Upper lobe of left lung (tissue), 6 donors: Measurements from ENCODE around the gene STAG3. TPM values are rescaled to one million over a fixed set of nuclear protein-coding genes. Genes with fewer than 3 reads are reported as not detected.

ENCODE experiments used
- ATAC-seq, 2 donors: fragments of 200-7000 bp; cut with Tn5 transposase; one replicate each; pipeline ENCODE4 v1.9.1; 2022; ENCODE audit warnings: mild to moderate bottlenecking in 2 of 2, moderate library complexity in 2 of 2; ENCODE audit not compliant: low FRiP score in 2 of 2
- DNase-seq, 2 donors: peaks; one replicate each; pipeline ENCODE4 v3.0.0-alpha.2; 2019 to 2020
- H3K27ac ChIP-seq, 4 donors: fragments of 200-600 bp; sonication (generic); one replicate each; pipeline ENCODE4 v1.5.1; 2016 to 2019
- H3K27me3 ChIP-seq, 4 donors: fragments of 200-600 bp; sonication (generic); one replicate each; pipeline ENCODE4 v1.5.1; 2017 to 2019
- H3K36me3 ChIP-seq, 4 donors: fragments of 200-600 bp; sonication (generic); one replicate each; pipeline ENCODE4 v1.5.1; 2016 to 2019
- H3K4me1 ChIP-seq, 4 donors: fragments of 200-600 bp; sonication (generic); one replicate each; pipeline ENCODE4 v1.5.1; 2018 to 2019
- H3K4me3 ChIP-seq, 4 donors: fragments of 200-600 bp; sonication (generic); one replicate each; pipeline ENCODE4 v1.5.1; 2017 to 2019; ENCODE audit warnings: mild to moderate bottlenecking in 2 of 4, moderate library complexity in 1 of 4
- H3K9me3 ChIP-seq, 4 donors: fragments of 200-600 bp; sonication (generic); one replicate each; pipeline ENCODE4 v1.5.1; 2018 to 2019
- CTCF ChIP-seq, 6 experiments: fragments of 450-650 bp in 4 of 6; fragments of 200-600 bp in 2 of 6; sonication (generic) in 2 of 6; IDR thresholded peaks; one replicate each; pipeline ENCODE4 v1.5.1; 2016 to 2019; ENCODE audit warnings: antibody characterized with exemption in 6 of 6
- EP300 ChIP-seq, 4 donors: sonication (generic); formaldehyde crosslinking; IDR thresholded peaks; one replicate each; pipeline ENCODE4 v1.5.1; 2017; ENCODE audit warnings: antibody characterized with exemption in 4 of 4, control low read depth in 2 of 4
- POLR2A ChIP-seq, 4 donors: fragments of 450-650 bp; IDR thresholded peaks; one replicate each; pipeline ENCODE4 v1.5.1; 2016 to 2017; ENCODE audit warnings: antibody characterized with exemption in 4 of 4, mild to moderate bottlenecking in 2 of 4
- POLR2AphosphoS5 ChIP-seq, 2 donors: sonication (generic); formaldehyde crosslinking; IDR thresholded peaks; one replicate each; pipeline ENCODE4 v1.5.1; 2017; ENCODE audit warnings: antibody characterized with exemption in 2 of 2
- WGBS, 2 donors: methylation state at CpG; one replicate each; pipeline ENCODE4 v1.1.5; 2017 to 2018; 5-methylcytosine and 5-hydroxymethylcytosine counted together
- total RNA-seq, 6 donors: library from RNA; depleted of rRNA in 4 of 6; stranded (reverse); fragments of >200 nt in 4 of 6; gene quantifications; one replicate each; pipeline versions ENCODE4 v1.1.0 to v1.2.1, GENCODE V29; 2016 to 2021
- donor health status: DM: no; HTN: no; CAD: no; lungs with moderate emphysema.
- donor health status: DM: no; HTN: yes; CAD: no; lungs with severe emphysema.

Gene STAG3
- total RNA-seq, 6 donors from 2014 or later: 1.5 to 5.2 (median 2.8) TPM; not detected in 1

- H3K27ac ChIP-seq: no peak overlapping the region
- H3K27me3 ChIP-seq: no peaks in the 10 kb centered on the region
- H3K4me1 ChIP-seq: peaks cover 0 to 5% (median 0%) of the 10 kb centered on the region in 4 donors
- DNase-seq: no peak
- H3K36me3 ChIP-seq: no peaks in the 10 kb centered on the region
- WGBS, 2 donors: 76 to 90% methylated on average over 8 to 9 of the region's 9 CpGs
- no peak overlapping the region for H3K4me3 ChIP-seq
- H3K9me3 ChIP-seq: no peaks in the 10 kb centered on the region
- ATAC-seq: no peak
- TF ChIP-seq EP300 (IDR thresholded peaks at IDR 0.05) (no peak), POLR2A (IDR thresholded peaks at IDR 0.05) (no peak), POLR2AphosphoS5 (IDR thresholded peaks at IDR 0.05) (no peak), CTCF (IDR thresholded peaks at IDR 0.05) (no peak)
These were observed 26.7 kb downstream of the STAG3 start for GRCh38 chr7:100204454-100204853.

- no peaks in the 10 kb centered on the region for H3K27me3 ChIP-seq
- ATAC-seq (no peak), DNase-seq (no peak)
- WGBS, 2 donors: 48 to 50% methylated on average over 6 of the region's 6 CpGs
- H3K9me3 ChIP-seq: no peaks in the 10 kb centered on the region
- no peaks in the 10 kb centered on the region for H3K36me3 ChIP-seq
- no peak overlapping the region for H3K4me3 ChIP-seq
- TF ChIP-seq POLR2A (IDR thresholded peaks at IDR 0.05) (no peak), EP300 (IDR thresholded peaks at IDR 0.05) (no peak), POLR2AphosphoS5 (IDR thresholded peaks at IDR 0.05) (no peak), CTCF (IDR thresholded peaks at IDR 0.05) (no peak)
- peaks cover 0 to 5% (median 0%) of the 10 kb centered on the region in 4 donors for H3K4me1 ChIP-seq
- H3K27ac ChIP-seq: no peak overlapping the region
These were observed 31.2 kb downstream of the STAG3 start for GRCh38 chr7:100208911-100209408.

- 67% methylated on average over 6 of the region's 6 CpGs for WGBS, 2 donors
- Histone ChIP-seq H3K9me3 (no peaks in the 10 kb centered on the region), H3K4me1 (peaks cover 0 to 5% (median 0%) of the 10 kb centered on the region in 4 donors), H3K4me3 (no peak overlapping the region), H3K27ac (no peak overlapping the region), H3K36me3 (no peaks in the 10 kb centered on the region), H3K27me3 (no peaks in the 10 kb centered on the region)
- no peak for DNase-seq
- TF ChIP-seq CTCF (IDR thresholded peaks at IDR 0.05) (no peak), POLR2AphosphoS5 (IDR thresholded peaks at IDR 0.05) (no peak), EP300 (IDR thresholded peaks at IDR 0.05) (no peak), POLR2A (IDR thresholded peaks at IDR 0.05) (no peak)
- ATAC-seq: no peak
These were observed 31.8 kb downstream of the STAG3 start for GRCh38 chr7:100209493-100209892.

GRCh38 chr7:100210805-100211204, 33.1 kb downstream of the STAG3 start:
- no peaks in the 10 kb centered on the region for H3K36me3 ChIP-seq
- no peak for DNase-seq
- ATAC-seq: no peak
- TF ChIP-seq CTCF (IDR thresholded peaks at IDR 0.05): no peak
- no peak for TF ChIP-seq POLR2AphosphoS5 (IDR thresholded peaks at IDR 0.05)
- no peak for TF ChIP-seq POLR2A (IDR thresholded peaks at IDR 0.05)
- no peak for TF ChIP-seq EP300 (IDR thresholded peaks at IDR 0.05)
- no peaks in the 10 kb centered on the region for H3K27me3 ChIP-seq
- 81 to 82% methylated on average over 5 of the region's 5 CpGs for WGBS, 2 donors
- H3K9me3 ChIP-seq: no peaks in the 10 kb centered on the region
- peaks cover 0 to 5% (median 0%) of the 10 kb centered on the region in 4 donors for H3K4me1 ChIP-seq
- no peak overlapping the region for H3K4me3 ChIP-seq
- H3K27ac ChIP-seq: no peak overlapping the region

GRCh38 chr7:100211342-100211780, 33.6 kb downstream of the STAG3 start:
- H3K27ac ChIP-seq: no peak overlapping the region
- ATAC-seq (no peak), DNase-seq (no peak)
- no peak for TF ChIP-seq EP300 (IDR thresholded peaks at IDR 0.05)
- no peak for TF ChIP-seq POLR2AphosphoS5 (IDR thresholded peaks at IDR 0.05)
- no peak for TF ChIP-seq POLR2A (IDR thresholded peaks at IDR 0.05)
- TF ChIP-seq CTCF (IDR thresholded peaks at IDR 0.05): no peak
- H3K27me3 ChIP-seq: no peaks in the 10 kb centered on the region
- H3K4me1 ChIP-seq: peaks cover 0 to 5% (median 0%) of the 10 kb centered on the region in 4 donors
- H3K9me3 ChIP-seq: no peaks in the 10 kb centered on the region
- no peak overlapping the region for H3K4me3 ChIP-seq
- whole genome bisulfite sequencing, 2 donors: 62 to 73% methylated on average over 7 of the region's 7 CpGs
- no peaks in the 10 kb centered on the region for H3K36me3 ChIP-seq
